GM10266 (cell line): ENCODE measurements around the gene L3MBTL4.

ENCODE experiments used
- DNase-seq: peaks from one replicate; pipeline ENCODE4 v3.0.0; 2012; ENCODE audit errors: extremely low spot score
- TF ChIP-seq, protein P1 (sequence below): IDR thresholded peaks from 2 replicates; pipeline ENCODE4 v1.5.1; 2012; ENCODE audit warnings: mild to moderate bottlenecking, low read depth; ENCODE audit not compliant: control insufficient read depth, insufficient read depth; ENCODE audit errors: missing control alignments

The L3MBTL4 gene

GRCh38 chr18:5909125-5909524, 505.6 kb downstream of the L3MBTL4 start:
- TF ChIP-seq, protein P1, sequence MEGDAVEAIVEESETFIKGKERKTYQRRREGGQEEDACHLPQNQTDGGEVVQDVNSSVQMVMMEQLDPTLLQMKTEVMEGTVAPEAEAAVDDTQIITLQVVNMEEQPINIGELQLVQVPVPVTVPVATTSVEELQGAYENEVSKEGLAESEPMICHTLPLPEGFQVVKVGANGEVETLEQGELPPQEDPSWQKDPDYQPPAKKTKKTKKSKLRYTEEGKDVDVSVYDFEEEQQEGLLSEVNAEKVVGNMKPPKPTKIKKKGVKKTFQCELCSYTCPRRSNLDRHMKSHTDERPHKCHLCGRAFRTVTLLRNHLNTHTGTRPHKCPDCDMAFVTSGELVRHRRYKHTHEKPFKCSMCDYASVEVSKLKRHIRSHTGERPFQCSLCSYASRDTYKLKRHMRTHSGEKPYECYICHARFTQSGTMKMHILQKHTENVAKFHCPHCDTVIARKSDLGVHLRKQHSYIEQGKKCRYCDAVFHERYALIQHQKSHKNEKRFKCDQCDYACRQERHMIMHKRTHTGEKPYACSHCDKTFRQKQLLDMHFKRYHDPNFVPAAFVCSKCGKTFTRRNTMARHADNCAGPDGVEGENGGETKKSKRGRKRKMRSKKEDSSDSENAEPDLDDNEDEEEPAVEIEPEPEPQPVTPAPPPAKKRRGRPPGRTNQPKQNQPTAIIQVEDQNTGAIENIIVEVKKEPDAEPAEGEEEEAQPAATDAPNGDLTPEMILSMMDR, result no peak
- DNase-seq, result no peak
